GM21737 (cell line): ENCODE measurements around the gene SNTB2.
A peak's percentile ranks its signal among the peaks of the same experiment; 100 is the strongest.
"Not testable (repeated sequence)": the region's sequence is repeated elsewhere in the genome, so short reads cannot be mapped to it uniquely, and the experiment has no call there.

Source experiments
- ATAC-seq: cut with Tn5 transposase; IDR thresholded peaks from one replicate; pipeline ENCODE4 v1.9.1; 2021; ENCODE audit warnings: mild to moderate bottlenecking, moderate library complexity; ENCODE audit not compliant: unreplicated experiment

SNTB2 gene

GRCh38 chr16:69283851-69284250 is 96.9 kb downstream of the SNTB2 start:
- no peak for ATAC-seq

- no peak for ATAC-seq
These were observed 98.3 kb downstream of the SNTB2 start for GRCh38 chr16:69285240-69285639.

DNA sequence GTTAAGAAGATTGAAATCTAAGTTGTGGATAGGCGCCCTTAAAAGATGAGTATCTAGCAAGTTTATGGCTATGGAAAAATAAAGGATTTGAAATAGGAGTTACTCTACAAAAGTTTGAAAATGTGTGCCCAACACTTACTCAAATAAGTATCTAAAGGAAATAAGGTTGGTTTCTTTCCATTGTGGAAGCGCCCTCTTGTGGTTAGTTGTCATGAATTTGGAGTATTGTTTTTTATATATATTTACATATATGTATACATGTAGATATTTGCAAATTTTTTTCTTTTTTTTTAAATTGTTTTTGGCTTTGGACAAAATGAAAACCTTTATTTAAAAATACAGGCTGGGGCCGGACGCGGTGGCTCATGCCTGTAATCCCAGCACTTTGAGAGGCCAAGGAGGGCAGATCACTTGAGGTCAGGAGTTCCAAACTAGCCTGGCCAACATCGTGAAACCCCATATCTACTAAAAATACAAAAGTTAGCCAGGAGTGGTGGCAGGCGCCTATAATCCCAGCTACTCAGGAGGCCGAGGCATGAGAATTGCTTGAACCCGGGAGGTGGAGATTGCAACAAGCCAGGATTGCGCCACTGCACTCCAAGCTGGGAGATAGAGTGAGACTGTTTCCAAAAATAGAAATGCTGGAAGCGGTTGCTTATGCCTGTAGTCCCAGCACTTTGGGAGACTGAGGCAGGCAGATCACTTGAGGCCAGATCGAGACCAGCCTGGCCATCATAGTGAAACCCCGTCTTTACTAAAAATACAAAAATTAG is 100.2 kb downstream of the SNTB2 start:
- no peak for ATAC-seq

DNA sequence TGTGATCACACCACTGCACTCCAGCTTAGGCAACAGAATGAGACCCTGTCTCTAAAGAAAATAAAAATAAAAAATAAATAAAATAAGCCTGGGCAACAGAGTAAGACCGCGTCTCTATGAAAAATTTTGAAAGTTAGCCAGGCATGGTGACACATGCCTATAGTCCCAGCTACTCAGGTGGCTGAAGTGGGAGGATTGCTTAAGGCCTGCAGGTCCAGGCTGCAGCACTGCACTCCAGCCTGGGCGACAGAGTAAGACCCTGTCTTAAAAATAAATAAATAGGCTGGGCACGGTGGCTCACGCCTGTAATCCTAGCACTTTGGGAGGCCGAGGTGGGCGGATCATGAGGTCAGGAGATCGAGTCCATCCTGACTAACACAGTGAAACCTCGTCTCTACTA is 104.7 kb downstream of the SNTB2 start:
- ATAC-seq: not testable (repeated sequence)

DNA sequence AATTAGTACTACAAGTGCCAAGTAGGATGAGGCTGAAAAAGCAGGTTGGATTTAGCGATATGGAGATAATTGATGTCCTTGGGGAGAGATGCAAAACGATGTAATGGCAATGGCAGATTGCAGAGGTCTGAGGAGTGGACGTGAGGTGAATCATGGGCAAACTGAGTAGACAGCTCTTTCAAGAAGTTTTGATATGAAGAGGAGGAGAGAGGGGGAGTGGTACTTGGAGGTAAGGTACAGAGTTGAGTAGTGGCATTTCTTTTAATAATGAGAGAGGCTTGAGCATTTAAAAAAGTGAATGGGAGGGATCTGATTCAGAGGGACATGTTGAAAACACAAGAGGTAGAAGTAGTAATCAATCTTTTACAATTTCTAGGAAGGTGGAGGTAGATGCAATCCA is 106.4 kb downstream of the SNTB2 start:
- ATAC-seq: no peak

DNA sequence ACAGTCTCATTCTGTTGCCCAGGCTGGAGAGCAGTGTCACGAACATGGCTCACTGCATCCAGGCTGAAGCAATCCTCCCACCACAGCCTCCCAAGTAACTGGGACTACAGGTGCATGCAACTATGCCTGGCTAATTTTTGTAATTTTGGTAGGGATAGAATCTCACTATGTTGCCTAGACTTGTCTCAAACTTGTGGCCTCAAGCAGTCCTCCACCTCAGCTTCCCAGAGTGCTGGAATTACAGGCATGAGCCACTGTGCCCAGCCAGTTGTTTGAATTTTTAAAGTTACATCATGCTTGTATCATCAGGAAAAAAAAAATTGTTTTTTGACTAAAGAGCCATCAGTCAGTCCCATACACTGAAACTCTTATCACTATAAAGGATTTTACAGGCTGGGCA is 107.1 kb downstream of the SNTB2 start:
- ATAC-seq: no peak

- not testable (repeated sequence) for ATAC-seq
These were observed 109.8 kb downstream of the SNTB2 start for GRCh38 chr16:69296771-69297170.

- ATAC-seq: no peak
These were observed 111.3 kb downstream of the SNTB2 start for GRCh38 chr16:69298261-69298660.

DNA sequence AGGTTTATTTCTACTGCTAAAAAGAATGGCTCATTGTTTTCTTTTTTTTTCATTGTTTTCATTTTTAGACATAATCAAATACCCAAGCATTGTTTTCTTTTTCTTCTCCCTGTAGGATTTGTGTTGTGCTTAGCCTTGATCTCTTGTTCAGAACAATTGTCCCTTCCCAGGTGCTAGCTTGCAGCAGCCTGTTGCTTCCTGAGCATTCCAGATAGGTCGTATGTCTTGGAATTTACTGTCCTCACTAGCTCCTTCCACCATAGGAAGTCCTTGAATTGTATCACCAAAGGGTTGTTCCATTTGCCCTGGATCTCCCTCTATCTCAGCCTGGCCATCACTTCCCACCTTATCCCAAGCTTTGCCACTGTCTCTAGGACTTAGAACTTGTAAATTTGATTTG is 114.2 kb downstream of the SNTB2 start:
- no peak for ATAC-seq

DNA sequence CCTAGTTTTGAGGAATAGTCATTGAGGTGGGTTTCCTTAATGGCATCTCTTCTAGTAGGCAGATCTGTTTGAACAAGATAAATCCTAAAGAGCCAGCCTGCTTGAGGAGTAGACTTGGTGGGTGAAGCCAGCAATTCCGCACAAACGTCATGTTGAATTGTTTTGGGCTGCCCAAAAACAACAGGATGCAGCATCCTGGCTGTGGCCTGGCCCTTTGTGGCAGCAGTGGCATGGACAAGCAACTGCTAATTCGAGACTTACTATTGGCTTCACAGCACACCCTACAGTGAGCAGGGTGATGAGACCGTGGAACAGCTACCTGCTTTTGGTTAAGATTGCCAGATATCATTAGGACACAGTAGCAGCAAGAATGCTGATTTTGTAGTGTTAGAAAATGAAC is 114.9 kb downstream of the SNTB2 start:
- no peak for ATAC-seq

GRCh38 chr16:69302301-69302700 is 115.3 kb downstream of the SNTB2 start:
- no peak for ATAC-seq

DNA sequence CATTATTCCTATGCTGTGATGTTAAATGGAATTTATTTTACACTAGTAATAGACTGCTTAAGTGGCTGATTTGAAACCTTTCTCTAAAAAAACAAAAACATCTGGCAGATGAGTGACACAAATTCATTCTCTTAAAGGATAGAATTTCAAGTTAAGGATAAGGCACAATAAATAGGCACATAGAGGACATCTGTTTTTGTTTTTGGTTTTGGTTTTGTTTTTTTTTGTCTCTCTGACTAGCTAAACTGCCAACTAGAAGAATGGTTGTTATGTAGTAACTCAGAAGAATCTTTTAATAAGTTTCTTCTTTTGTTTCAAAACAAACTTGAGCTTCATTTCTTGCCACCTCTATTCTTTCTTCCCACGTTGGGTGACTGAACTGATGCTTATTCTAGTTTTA is 119.1 kb downstream of the SNTB2 start:
- no peak for ATAC-seq

DNA sequence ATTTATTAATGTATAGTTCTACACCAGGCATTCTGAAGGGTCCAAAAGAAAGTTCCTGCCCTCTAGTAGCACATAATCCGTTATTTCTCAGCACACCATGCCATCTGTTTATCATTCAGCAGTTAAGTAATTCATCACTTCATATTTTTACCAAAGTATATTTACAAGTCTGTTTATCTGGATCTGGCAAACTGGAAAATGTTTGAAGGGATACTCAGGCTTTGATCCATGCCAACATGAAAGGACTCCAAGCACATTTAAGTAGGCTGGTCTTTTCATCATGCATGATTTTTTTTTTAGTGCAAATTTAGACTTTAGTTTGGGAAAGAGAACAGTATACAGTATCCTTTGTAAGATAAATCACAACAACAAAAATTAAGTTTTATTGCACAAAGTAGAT is 120.1 kb downstream of the SNTB2 start:
- ATAC-seq: no peak

DNA sequence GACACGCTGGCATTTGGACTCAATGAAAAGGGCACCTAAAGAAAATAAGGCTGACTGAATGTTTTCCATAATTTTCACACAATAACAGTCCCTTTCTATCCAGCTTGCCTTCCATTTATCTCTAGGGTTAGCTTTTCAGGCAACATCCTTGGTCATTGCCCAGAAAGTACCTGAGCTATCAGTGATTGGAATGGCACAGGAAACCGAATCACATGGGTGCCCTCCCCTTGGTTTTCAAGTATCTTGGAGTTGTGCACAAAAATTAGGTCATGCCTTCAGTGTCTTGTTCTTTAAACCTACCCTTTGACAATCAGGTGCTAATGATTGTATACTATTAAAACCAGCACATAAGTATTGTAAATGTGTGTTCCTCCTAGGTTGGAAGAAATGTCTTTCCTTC is 120.9 kb downstream of the SNTB2 start:
- no peak for ATAC-seq

- ATAC-seq: no peak
These were observed 122.4 kb downstream of the SNTB2 start for GRCh38 chr16:69309316-69309715.

DNA sequence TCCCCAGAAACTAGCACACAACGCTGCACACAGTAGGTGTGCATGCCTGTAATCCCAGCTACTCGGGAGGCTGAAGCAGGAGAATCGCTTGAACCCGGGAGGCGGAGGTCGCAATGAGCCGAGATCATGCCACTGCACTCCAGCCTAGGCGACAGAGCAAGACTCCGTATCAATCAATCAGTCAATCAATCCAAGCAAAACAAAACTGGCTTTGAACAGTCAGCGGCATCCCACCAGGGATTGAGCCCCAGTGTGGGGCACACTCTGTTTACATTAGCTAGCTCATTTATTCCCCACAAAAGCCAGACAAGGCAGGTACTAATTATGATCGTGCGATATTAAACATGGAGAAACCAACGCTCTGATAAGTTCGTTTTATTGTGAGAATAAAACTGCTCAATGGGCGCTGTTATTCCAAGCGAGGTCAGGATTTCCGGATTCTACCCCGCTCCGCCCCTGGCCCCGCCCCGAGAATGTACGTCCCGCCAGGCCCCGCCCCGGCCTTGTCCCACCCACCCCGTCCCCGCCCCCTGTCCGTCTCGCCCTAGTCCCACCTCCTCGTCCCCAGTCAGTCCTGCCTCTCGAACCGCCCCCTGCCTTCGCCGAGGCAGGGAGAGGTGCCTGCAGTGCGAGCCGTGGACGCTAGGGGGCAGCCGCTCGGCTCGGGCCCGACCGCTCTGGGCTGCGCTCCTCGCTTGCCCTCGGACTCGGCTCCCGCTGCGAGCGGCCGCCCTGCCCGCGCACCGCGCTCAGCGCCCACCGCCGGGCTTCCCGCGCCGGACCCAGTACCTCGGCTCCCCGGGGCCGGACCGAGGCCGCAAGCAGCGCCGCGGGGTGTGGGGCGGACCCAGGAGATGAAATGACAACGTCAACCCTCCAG is 123.9 kb downstream of the SNTB2 start, which contains the start of gene VPS4A:
Gene VPS4A (plus strand): TSS at position 698 of the 880 bp plus-strand sequence. CDS start 162 bp downstream, at position 860.
- ATAC-seq: peak; percentile 92

DNA sequence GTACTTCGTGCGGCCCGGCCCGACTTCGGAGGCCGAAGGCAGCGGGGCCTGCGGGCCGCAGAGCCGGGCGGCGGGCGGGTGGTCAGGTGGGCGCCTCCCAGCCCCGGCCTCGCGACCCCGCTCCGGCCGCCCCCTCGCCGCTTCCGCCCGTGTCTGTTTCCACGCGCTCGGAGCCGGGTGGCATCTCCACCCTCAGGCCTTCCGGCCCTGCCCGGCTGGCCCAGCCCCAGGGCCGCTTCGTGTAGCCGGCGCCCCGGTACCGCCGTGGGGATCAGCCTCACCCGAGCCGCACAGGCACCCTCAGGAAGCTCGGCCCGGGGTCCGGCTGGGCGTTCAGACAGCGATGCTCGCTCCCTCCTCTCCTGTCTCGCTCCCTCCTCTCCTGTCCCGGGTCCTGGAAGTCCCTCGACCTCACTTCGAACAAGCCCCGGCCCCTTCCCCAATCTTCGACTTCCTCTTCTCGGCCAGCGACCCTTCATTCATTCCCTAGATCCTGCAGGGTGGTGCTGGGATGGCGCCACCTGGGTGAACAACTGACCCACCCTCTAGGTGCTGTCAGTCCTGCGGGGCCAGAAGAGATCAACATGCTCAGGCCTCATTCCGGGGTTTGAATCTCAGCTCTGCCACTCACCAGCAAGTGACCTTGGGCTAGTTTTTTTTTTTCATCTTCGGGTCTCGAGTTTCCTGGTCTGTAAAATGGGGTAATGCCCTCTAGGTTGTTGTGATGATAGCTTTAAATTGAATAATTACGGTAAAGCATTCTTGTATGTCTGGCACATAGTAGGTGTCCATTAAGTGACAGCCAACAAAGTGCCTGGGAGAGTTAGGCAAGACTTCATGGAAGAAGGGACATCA is 124.8 kb downstream of the SNTB2 start:
- peak; percentile 40 for ATAC-seq

DNA sequence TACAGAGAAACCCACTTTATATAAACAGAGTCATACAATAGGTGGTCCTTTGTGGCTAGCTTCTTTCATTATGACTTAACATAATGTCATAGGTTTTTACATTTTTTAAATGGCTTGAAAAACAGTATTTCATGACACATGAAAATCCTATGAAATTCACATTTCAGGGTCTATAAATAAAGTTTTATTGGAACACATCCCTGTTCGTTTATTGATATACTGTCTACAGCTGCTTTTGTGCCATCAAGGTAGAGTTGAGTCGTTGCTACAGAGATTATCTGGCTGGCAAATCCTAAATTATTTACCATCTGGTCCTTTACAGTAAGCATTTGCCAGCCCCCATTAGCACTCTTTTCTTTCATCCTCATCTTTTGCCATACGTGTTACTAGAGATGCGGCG is 126.5 kb downstream of the SNTB2 start:
- ATAC-seq: no peak

DNA sequence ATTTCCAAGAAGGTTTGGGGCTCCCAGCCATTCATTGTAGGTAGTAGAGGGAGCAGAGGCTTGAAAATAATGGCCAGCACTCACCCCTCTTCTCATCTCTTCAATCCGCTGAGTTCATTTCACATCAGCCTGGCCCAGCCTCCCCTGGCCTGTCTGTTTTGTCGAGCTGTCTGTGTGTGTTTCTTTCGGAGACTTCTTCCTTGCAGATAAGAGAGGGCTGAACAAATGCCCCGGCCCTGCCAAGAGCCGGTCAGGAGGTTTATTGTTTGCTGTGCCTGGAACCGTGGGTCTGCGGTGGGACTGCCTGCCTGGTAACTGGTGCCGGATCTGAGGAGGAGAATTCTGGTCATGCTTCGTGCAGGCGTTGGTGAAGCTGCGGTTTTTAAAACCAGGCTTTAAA is 127.6 kb downstream of the SNTB2 start:
- no peak for ATAC-seq

GRCh38 chr16:69315486-69316311 is 128.7 kb downstream of the SNTB2 start:
- no peak for ATAC-seq
